ENCODE measurements around the gene MAPKAP1.
A peak's percentile ranks its signal among the peaks of the same experiment; 100 is the strongest.
"Not testable (repeated sequence)": the region's sequence is repeated elsewhere in the genome, so short reads cannot be mapped to it uniquely, and the experiment has no call there.

MAPKAP1 gene

DNA sequence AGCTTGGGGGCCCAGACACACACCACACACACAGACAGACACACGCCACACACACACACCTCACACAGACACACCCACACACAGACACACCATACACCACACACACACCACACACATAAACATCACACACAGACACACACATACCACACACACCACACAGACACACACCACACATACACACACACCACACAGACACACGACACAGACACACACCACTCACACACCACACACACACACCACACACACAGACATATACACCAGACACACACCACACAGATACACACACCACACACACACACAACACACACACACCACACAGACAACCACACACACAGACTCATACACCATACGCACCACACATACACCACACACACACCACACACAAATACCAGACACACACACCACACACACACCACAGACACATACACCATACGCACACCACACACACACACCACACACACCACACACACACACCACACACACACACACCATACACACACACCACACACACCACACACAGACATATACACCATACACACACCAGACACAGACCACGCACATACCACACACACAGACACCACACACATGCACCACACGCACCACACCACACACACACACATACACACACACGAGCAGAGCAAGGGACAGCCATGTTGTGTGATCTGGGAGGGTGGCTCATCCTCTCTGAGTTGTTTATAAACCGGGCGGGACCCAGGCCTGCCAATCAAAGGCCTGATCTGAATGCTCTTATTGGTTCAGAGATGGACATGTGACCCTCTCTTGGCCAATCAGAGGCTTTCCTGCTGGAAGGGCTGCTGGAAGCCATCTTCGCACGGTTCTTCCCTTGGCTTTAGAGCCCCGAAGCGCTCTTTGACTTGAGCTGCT lies 297.1 kb downstream of the MAPKAP1 start:
- DNase-seq (ENCODE audit: low read depth) = no peak

GRCh38 chr9:125409217-125409636 lies 297.8 kb downstream of the MAPKAP1 start:
- DNase-seq (ENCODE audit: low read depth) = no peak

GRCh38 chr9:125407974-125408900 lies 298.8 kb downstream of the MAPKAP1 start:
- DNase-seq (ENCODE audit: low read depth) = peak; percentile 69

- DNase-seq (ENCODE audit: low read depth) = no peak
These were observed 299.5 kb downstream of the MAPKAP1 start for GRCh38 chr9:125407432-125407973.

GRCh38 chr9:125406810-125407087 lies 300.3 kb downstream of the MAPKAP1 start:
- DNase-seq (ENCODE audit: low read depth) = no peak

DNA sequence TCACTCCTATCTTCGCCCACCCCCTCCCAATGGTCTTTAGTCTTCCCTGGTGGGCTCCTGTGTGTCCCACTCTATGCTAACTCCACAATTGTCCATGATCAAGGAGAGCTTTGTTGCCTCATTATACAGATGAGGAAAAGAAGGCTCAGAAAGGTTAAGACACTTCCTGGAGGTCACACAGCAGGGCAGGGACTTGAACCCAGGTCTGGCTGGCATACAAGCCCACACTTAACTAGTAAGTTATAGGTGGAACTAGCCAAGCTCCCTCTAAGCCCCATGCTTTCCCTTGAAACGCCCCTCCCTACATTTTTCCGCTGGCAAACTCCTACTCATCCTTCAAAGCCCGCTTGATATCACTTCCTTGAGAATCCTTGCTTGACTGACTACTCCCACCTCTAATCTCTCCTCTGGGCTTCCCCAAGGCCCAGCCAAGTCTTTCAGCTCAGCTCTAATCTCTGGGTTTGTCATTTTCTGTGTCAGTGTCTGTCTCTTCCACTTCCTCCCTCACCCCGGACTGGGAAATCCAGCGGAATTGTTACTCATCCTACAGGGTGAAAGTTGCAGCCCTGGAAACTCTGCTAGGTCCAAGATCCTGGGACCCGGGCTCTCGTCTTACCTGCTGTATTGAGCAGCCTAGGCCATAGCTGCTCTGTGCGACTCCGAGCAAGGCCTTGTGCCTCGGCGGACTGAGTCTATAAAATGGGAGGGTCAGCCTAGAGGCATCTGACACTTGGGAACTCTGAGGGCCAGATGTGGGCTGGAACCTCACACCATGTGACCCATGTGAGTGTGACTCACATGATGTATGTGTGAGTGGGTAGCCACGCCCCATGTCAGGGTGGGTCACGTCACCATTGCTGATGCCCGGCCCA lies 300.8 kb downstream of the MAPKAP1 start:
- DNase-seq (ENCODE audit: low read depth) = no peak

GRCh38 chr9:125404733-125405132 lies 302.3 kb downstream of the MAPKAP1 start:
- no peak for DNase-seq (ENCODE audit: low read depth)

DNA sequence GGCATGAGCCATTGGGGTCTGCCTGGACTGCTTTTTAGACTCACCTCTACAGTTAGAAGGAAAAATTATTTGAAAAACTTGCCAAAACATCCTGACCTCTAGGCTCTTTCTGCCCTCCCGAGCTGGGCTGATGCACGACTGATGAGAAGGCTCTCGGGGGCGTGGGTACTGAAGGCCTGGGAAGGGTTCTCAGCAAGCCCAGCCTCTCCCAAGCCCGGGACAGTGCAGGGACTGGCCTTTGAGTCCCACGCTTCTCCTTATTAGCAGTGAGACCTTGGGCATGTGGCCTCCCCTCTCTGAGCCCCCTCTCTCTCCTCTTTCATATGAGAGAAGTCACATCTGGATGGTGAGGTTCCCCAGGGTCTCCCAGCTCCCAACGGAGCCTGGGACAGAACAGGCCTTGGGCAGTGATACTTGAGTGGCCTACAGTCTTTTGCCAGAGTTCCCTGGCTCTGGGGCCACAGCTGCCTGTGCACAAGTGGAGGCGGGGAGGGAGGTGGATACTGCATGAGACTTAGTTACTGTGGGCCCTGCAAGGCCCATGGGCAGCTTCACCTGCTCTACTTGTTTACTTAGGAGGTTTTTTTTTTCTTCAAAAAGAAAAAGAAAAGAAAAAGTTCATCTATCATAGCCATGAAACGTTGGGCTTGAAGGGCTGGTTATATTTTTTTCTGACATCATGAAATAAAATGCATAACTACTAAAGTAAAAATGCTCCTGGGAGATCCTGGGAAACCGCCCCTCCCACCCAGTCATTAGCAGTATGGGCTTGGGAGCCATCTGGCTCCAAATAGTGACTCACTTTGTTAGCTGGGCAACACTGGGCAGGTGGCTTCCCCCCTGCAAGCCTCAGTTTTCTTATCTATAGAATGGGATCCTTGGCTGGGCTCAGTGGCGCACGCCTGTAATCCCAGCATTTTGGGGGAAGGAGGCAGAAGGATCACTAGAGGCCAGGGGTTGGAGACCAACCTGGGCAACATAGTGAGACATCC lies 306.0 kb downstream of the MAPKAP1 start:
- no peak for DNase-seq (ENCODE audit: low read depth)

DNA sequence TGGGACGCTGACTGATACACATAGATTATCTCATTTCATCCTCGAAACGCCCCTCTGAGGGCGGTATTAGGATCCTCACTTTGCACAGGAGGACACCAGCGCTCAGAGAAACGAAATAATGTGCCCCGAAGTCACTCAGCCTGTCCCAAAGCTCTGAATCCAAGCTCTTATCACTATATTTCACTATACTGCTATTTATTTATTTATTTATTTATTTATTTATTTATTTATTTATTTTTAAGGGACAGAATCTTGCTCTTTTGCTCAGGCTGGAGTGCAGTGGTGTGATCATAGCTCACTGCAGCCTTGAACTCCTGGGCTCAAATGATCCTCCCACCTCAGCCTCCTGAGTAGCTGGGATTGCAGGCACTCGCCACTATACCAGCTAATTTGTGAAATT lies 306.8 kb downstream of the MAPKAP1 start:
- not testable (repeated sequence) for DNase-seq (ENCODE audit: low read depth)

GRCh38 chr9:125399666-125400065 lies 307.3 kb downstream of the MAPKAP1 start:
- DNase-seq (ENCODE audit: low read depth) = no peak

GRCh38 chr9:125399165-125399564 lies 307.8 kb downstream of the MAPKAP1 start:
- DNase-seq (ENCODE audit: low read depth) = no peak

GRCh38 chr9:125398243-125398642 lies 308.8 kb downstream of the MAPKAP1 start:
- DNase-seq (ENCODE audit: low read depth) = no peak

GRCh38 chr9:125397736-125398135 lies 309.3 kb downstream of the MAPKAP1 start:
- no peak for DNase-seq (ENCODE audit: low read depth)

DNA sequence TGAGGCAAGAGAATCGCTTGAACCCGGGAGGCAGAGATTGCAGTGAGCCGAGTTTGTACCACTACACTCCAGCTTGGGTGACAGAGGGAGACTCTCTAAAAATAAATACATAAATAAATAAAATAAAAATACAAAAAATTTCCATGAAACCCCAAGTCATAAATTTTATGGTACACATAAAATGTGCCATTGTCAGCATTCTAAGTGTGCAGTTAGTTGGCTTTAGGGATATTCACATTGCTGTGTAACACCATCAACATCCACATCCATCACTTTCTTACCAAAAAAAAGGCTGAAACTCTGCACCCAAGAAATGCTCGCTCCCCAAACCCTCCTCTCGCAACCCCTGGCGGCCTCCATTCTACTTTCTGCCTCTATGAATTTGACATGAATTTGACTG lies 310.2 kb downstream of the MAPKAP1 start:
- DNase-seq (ENCODE audit: low read depth) = no peak

- no peak for DNase-seq (ENCODE audit: low read depth)
These were observed 313.6 kb downstream of the MAPKAP1 start for GRCh38 chr9:125393426-125393825.

DNA sequence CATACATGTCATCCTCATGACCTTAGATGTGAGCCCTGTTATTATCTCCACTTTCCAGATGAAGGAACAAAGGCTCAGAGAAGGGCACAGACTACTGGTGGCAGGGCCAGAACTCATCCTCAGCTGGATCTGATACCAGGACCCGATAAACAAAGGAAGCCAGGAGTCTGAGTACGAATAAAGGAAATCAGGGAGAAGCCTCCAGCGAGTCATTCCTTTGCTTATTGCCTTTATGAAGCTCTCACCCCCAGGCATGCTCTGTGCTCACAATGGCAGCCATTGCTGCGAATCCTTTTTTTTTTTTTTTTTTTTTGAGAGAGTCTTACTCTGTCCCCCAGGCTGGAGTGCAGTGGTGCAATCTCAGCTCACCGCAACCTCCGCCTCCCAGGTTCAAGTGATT lies 315.3 kb downstream of the MAPKAP1 start:
- no peak for DNase-seq (ENCODE audit: low read depth)

DNA sequence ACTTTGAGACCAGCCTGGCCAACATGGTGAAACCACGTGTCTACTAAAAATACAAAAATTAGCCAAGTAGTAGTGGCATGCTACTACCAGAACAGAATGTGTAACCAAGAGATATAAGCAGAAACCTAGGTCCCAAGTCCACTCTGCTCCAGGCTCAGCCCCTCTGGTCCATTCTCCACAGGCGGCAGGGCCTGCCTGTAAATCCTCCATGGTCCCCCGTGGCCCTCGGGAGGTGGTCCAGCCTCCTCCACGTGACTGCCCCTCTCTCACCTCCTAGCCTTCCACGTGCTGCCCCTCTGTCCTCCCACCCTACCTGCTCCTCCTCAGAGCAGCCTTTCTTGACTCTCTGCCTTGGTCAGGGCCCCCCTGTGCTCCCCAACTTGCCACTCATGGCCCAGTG lies 318.0 kb downstream of the MAPKAP1 start:
- DNase-seq (ENCODE audit: low read depth) = no peak

- no peak for DNase-seq (ENCODE audit: low read depth)
These were observed 319.0 kb downstream of the MAPKAP1 start for GRCh38 chr9:125387861-125388524.
